Astrocyte (in vitro differentiated cells and primary cell): ENCODE data around the gene USP48.

Experiments used
- CTCF ChIP-seq: IDR thresholded peaks from 2 replicates; pipeline ENCODE4 v1.5.1; 2011; ENCODE audit warnings: low read depth, mild to moderate bottlenecking, inconsistent platforms, low read length, moderate library complexity; ENCODE audit not compliant: insufficient read depth
- EZH2 ChIP-seq: IDR thresholded peaks from 2 replicates; pipeline ENCODE4 v1.6.1; 2012; ENCODE audit warnings: mild to moderate bottlenecking, low read length, inconsistent platforms; ENCODE audit not compliant: insufficient read depth

GRCh38 chr1:21786640-21787039 lies 3.7 kb upstream of the USP48 start:
- TF ChIP-seq CTCF, result no peak
- TF ChIP-seq EZH2, result no peak
